Stomach smooth muscle (tissue), 2 donors: ENCODE data around the gene VTI1B.
"Not testable (repeated sequence)": the region's sequence is repeated elsewhere in the genome, so short reads cannot be mapped to it uniquely, and the experiment has no call there.

Experiments
- H3K27ac ChIP-seq: one replicate; pipeline ENCODE4 v1.7.0; 2013; ENCODE audit warnings: mild to moderate bottlenecking, low read length, inconsistent platforms
- H3K27me3 ChIP-seq, 2 donors: one replicate each; pipeline ENCODE4 v1.7.0; 2013; ENCODE audit warnings: low read length in 2 of 2; ENCODE audit not compliant: insufficient read depth in 2 of 2, control insufficient read depth in 1 of 2
- H3K36me3 ChIP-seq, 2 donors: one replicate each; pipeline ENCODE4 v1.7.0; 2013; ENCODE audit warnings: low read length in 2 of 2; ENCODE audit not compliant: control insufficient read depth in 2 of 2, insufficient read depth in 2 of 2
- H3K4me1 ChIP-seq: one replicate; pipeline ENCODE4 v1.7.0; 2013; ENCODE audit warnings: low read length; ENCODE audit not compliant: control insufficient read depth, insufficient read depth
- H3K4me3 ChIP-seq, 2 donors: one replicate each; pipeline ENCODE4 v1.7.0; 2013; ENCODE audit warnings: low read length in 2 of 2
- H3K9ac ChIP-seq, 2 donors: one replicate each; pipeline ENCODE4 v1.7.0; 2013; ENCODE audit warnings: low read length in 2 of 2, mild to moderate bottlenecking in 1 of 2
- H3K9me3 ChIP-seq, 2 donors: one replicate each; pipeline ENCODE4 v1.7.0; 2013; ENCODE audit warnings: low read length in 2 of 2; ENCODE audit not compliant: control insufficient read depth in 2 of 2
- donor health status: healthy.
- donor health status: Pancreatic carcinoma.

Gene VTI1B, protein sequence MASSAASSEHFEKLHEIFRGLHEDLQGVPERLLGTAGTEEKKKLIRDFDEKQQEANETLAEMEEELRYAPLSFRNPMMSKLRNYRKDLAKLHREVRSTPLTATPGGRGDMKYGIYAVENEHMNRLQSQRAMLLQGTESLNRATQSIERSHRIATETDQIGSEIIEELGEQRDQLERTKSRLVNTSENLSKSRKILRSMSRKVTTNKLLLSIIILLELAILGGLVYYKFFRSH

DNA sequence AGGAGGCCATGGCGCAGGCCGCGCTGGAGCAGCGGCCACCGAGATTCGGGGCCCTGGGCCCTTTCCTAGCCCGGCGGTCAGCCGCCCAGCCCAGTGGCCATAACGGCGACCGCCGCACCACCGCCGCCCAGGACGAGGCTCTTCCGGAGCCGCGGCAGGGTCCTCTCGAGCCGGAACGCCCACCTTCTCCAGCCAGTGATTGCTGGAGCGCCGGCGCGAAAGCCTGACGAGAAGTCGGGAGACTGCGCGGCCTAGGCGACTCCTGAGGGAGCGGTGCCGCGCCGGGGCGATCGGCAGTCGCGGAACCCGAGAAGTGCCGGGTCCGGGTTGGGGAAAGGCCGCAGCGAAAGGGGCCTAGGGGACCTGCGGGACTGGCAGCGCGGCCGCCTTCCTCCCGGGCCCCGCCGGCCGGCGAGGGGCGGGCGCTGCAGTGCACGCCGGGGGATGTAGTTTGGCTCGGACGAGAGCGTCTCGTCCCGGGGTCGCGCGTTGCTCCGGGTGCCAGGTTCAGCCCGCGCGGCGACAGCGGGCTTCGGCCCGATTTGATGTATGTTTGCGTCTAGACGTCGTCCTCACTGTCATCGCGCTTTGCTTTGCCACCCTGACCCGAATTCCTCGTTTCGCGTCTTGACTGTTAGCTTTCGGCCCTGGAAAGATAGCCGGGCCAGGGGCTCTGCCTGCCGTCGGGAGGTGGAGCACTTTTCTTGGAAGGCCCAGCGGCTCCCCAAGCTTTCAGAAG lies at the start of gene VTI1B:
TSS of gene VTI1B (minus strand) at position 153 of the 739 bp plus-strand sequence. CDS start at position 10, 143 bp downstream.
- peaks cover 10% of the 10 kb centered on the region in 2 donors for H3K36me3 ChIP-seq
- H3K27ac ChIP-seq = peak within 1 kb of the TSS; percentile 92
- H3K27me3 ChIP-seq = no peaks in the 10 kb centered on the region
- no peaks in the 10 kb centered on the region for H3K9me3 ChIP-seq
- peaks cover 25% of the 10 kb centered on the region for H3K4me1 ChIP-seq
- H3K9ac ChIP-seq = peak within 1 kb of the TSS; percentile 86 to 93
- H3K4me3 ChIP-seq = peak within 1 kb of the TSS; percentile 74 to 94

DNA sequence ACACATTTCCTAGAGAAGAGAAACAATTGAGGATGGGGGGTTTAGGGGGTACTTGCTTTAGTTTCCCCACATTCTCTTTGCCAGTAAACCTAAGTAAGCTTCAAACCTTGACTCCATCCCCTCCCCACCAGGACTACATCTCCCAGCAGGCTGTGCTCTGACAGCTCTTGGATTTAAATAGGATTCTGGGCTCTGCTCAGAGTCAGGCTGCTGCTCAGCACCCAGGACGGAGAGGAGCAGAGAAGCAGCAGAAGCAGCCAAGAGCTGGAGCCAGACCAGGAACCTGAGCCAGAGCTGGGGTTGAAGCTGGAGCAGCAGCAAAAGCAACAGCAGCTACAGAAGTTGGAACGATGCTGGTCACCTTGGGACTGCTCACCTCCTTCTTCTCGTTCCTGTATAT lies 47.9 kb upstream of the VTI1B start:
- Histone ChIP-seq H3K9ac (no peak overlapping the region), H3K9me3 (no peaks in the 10 kb centered on the region), H3K27ac (no peak overlapping the region), H3K4me1 (peaks cover 10% of the 10 kb centered on the region), H3K4me3 (peak overlapping the region in 1 of 2 donors; percentile 35), H3K36me3 (no peaks in the 10 kb centered on the region), H3K27me3 (no peaks in the 10 kb centered on the region)

DNA sequence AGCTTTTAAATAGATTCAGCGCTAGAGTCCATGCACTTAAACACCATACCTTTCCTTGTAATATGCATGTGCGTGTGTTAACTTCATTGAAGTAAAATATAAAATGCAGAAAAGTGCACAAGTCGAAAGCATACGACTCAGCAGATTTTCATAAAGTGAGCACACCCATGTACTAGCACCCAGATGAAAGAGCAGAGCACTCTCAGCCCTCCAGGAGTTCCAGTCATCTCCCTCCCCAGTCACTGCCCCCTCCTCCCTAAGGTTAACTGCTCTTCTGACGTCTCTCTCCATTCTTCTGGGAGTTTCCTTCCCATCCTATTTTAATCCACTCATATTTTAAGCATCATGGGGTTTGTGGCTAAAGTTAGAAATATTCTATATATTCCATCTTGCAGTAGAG lies 47.4 kb upstream of the VTI1B start:
- H3K9me3 ChIP-seq = no peaks in the 10 kb centered on the region
- no peaks in the 10 kb centered on the region for H3K36me3 ChIP-seq
- H3K27ac ChIP-seq = no peak overlapping the region
- H3K4me3 ChIP-seq = peak overlapping the region in 1 of 2 donors; percentile 35
- H3K4me1 ChIP-seq = peaks cover 10% of the 10 kb centered on the region
- no peaks in the 10 kb centered on the region for H3K27me3 ChIP-seq
- H3K9ac ChIP-seq = no peak overlapping the region

DNA sequence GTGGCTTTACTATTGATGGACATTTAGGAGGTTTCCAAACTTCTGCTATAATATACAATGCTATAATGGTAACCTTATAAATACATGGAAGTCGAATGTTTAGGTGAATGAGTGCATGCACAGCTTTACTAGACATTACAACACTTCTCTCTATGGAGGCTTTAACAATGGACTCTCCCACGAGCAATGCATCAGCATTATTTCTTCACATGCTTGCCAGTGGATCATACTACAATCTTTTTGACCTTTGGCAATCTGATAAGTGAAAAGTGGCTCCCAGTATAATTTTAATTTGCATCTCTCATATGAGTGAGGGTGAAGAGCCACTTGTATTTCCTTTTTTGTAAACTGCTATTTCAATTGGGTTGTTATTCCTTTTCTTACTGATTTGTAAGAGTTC lies 45.4 kb upstream of the VTI1B start:
- Histone ChIP-seq H3K4me1 (peaks cover 10% of the 10 kb centered on the region), H3K9me3 (no peaks in the 10 kb centered on the region), H3K9ac (no peak overlapping the region), H3K36me3 (no peaks in the 10 kb centered on the region), H3K4me3 (no peak overlapping the region), H3K27me3 (no peaks in the 10 kb centered on the region), H3K27ac (no peak overlapping the region)

DNA sequence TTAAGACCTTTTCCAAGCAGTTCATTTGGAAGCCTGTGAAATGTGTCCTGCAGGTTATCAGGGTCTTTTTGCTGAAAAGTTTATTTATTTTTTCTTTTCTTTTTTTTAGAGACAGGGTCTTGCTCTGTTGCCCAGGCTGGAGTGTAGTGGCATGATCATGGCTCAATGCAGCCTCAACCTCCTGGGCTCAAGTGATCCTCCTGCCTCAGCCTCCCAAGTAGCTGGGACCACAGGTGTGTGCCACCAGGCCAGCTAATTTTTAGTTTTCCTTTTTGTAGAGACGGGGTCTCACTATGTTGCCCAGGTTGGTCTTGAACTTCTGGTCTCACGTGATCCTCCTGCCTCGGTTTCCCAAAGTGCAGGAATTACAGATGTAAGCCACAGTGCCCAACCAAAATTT lies 45.0 kb upstream of the VTI1B start:
- not testable (repeated sequence) for H3K36me3 ChIP-seq, H3K4me3 ChIP-seq, H3K27ac ChIP-seq, H3K9me3 ChIP-seq, H3K9ac ChIP-seq, H3K27me3 ChIP-seq
- peaks cover 10% of the 10 kb centered on the region for H3K4me1 ChIP-seq

DNA sequence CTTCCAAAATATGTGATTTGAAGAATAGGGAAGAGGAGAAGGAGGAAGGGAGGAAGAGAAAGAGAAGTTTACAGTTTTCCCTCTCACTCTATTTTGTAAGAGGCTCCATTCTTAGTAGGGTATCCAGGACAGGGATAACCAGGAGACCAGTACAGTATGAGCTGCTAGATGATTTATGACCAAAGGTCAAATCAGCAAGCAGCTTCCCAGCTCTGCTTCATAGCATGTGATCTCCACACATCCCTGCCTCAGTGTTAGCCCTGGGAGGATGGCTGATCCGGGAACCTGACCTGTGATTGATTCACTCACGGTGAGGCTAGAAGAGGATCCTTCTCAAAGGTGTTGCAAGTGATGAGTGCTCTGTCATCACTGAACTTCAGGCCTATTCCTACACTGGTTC lies 43.8 kb upstream of the VTI1B start:
- Histone ChIP-seq H3K27ac (no peak overlapping the region), H3K27me3 (no peaks in the 10 kb centered on the region), H3K9me3 (no peaks in the 10 kb centered on the region), H3K4me3 (no peak overlapping the region), H3K9ac (no peak overlapping the region), H3K36me3 (no peaks in the 10 kb centered on the region), H3K4me1 (peaks cover 10% of the 10 kb centered on the region)

DNA sequence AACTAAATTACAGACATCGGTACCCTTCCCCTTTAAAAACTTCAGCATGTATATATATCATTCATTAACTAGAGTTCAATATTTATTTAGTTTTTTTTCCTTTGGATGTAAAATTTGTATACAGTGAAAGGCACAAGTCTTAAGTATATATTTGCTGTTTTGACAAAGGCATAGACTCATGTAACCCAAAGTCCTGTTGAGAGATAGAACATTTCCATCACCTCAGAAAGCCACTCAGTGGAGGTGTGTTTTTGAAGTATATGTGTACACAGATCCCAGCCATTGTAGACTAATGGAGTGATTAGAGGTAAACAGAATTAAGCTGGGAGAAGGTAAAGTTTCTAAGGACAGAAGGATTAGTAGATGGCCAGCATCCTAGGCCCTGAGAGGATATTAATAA lies 42.6 kb upstream of the VTI1B start:
- Histone ChIP-seq H3K27ac (no peak overlapping the region), H3K36me3 (no peaks in the 10 kb centered on the region), H3K27me3 (no peaks in the 10 kb centered on the region), H3K9ac (no peak overlapping the region), H3K9me3 (no peaks in the 10 kb centered on the region), H3K4me1 (peaks cover 2% of the 10 kb centered on the region), H3K4me3 (no peak overlapping the region)

DNA sequence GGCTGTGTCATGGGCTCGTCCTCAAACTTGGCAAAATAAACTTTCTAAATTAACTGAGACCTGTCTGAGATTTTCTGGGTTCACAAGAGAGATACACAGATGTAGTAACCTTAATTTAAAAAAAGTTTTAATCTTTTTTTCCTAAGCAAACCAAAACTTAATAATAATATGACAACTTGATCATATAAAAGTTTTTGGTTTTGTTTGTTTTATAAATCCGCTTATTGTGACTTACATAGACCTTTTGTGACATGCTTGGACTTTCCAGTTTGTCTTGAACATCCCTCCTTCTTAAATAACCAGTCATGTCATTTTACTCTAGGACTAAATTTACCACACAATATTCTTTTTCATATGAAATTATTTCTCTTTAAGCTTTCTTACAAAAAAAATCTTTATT lies 35.8 kb upstream of the VTI1B start:
- no peaks in the 10 kb centered on the region for H3K4me1 ChIP-seq
- H3K36me3 ChIP-seq = no peaks in the 10 kb centered on the region
- no peaks in the 10 kb centered on the region for H3K27me3 ChIP-seq
- no peaks in the 10 kb centered on the region for H3K9me3 ChIP-seq
- H3K9ac ChIP-seq = no peak overlapping the region
- no peak overlapping the region for H3K4me3 ChIP-seq
- H3K27ac ChIP-seq = no peak overlapping the region

DNA sequence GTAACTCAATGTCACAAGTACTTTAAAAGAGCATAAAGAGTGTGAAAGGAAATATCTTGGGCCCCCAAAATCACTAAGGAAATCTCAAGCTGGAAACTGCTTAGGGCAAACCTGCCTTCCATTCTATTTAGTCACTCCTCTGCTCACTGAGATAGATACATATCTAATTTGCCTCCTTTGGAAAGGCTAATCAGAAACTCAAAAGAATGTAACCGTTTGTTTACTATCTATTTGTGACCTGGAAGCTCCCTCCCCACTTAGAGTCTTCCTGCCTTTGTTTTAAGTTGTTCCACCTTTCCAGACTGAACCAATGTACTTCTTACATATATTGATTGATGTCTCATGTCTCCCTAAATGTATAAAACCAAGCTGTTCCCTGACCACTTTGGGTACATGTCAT lies 35.4 kb upstream of the VTI1B start:
- not testable (repeated sequence) for H3K27me3 ChIP-seq, H3K9me3 ChIP-seq, H3K9ac ChIP-seq, H3K36me3 ChIP-seq, H3K27ac ChIP-seq, H3K4me1 ChIP-seq, H3K4me3 ChIP-seq

DNA sequence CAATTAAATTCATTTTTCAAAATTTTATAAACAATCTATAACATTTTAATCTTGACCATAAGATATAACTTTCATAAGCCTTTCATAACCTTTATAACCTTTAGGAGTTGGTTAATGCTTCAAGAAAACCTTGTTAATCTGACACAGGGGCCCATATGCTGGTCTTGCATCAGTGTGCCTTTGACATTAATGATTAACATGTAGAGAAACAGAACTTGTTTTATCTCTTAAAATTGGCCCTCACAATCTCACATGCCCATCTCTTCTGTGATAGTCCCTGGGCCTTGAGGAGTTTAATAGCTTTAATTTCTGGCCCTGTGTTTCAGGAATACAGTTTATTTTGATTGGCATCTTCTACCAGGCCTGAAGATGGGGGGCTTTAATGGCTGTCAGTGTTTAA lies 34.9 kb upstream of the VTI1B start:
- not testable (repeated sequence) for H3K9me3 ChIP-seq, H3K27ac ChIP-seq, H3K9ac ChIP-seq, H3K27me3 ChIP-seq, H3K4me3 ChIP-seq, H3K4me1 ChIP-seq, H3K36me3 ChIP-seq

DNA sequence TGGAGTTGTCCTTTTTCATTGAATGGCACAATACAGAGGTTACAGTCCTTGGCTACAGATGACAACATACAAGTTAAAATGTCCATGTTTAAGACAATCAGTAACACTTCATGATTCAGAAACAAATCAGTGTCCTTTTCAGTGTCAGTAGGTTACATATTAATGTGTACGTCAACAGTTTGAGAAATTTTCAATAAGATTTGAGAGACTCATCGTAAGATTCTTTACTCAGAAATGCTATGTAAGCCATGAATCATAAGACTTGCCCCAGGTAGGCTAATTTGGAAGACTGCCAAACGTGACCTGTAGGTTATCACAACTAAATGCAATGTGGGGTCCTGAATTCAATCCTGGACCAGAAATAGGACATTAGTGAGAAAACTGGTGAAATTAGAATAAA lies 30.8 kb upstream of the VTI1B start:
- no peaks in the 10 kb centered on the region for H3K36me3 ChIP-seq
- no peak overlapping the region for H3K27ac ChIP-seq

More for the DNA sequence above, 30.8 kb upstream of the VTI1B start:
- Histone ChIP-seq H3K9me3 (no peaks in the 10 kb centered on the region), H3K27me3 (no peaks in the 10 kb centered on the region), H3K9ac (no peak overlapping the region), H3K4me1 (no peaks in the 10 kb centered on the region), H3K4me3 (no peak overlapping the region)
